ENCODE measurements around the gene SLIT1.
A peak's percentile ranks its signal among the peaks of the same experiment; 100 is the strongest.

The SLIT1 gene

GRCh38 chr10:97138174-97138573, 47.6 kb downstream of the SLIT1 start:
- no peak for DNase-seq

GRCh38 chr10:97136756-97137155, 49.0 kb downstream of the SLIT1 start:
- DNase-seq, result peak; percentile 0

- no peak for DNase-seq
These were observed 50.3 kb downstream of the SLIT1 start for GRCh38 chr10:97135464-97135863.

- DNase-seq, result no peak
These were observed 50.8 kb downstream of the SLIT1 start for GRCh38 chr10:97134983-97135382.

GRCh38 chr10:97134110-97134509, 51.6 kb downstream of the SLIT1 start:
- no peak for DNase-seq

GRCh38 chr10:97132273-97132672, 53.5 kb downstream of the SLIT1 start:
- no peak for DNase-seq

- peak; percentile 74 for DNase-seq
These were observed 54.1 kb downstream of the SLIT1 start for GRCh38 chr10:97131666-97132065.

- DNase-seq, result peak; percentile 74
These were observed 54.6 kb downstream of the SLIT1 start for GRCh38 chr10:97131181-97131628.

GRCh38 chr10:97129666-97130065, 56.1 kb downstream of the SLIT1 start:
- DNase-seq, result peak; percentile 76

GRCh38 chr10:97128516-97129154, 57.1 kb downstream of the SLIT1 start:
- DNase-seq, result peak; percentile 61

- DNase-seq, result peak; percentile 25
These were observed 57.7 kb downstream of the SLIT1 start for GRCh38 chr10:97128039-97128492.

- no peak for DNase-seq
These were observed 58.2 kb downstream of the SLIT1 start for GRCh38 chr10:97127509-97127908.

- DNase-seq, result peak; percentile 20
These were observed 61.5 kb downstream of the SLIT1 start for GRCh38 chr10:97124211-97124610.

GRCh38 chr10:97123765-97124164, 62.0 kb downstream of the SLIT1 start:
- DNase-seq, result peak; percentile 73

GRCh38 chr10:97121041-97121440, 64.7 kb downstream of the SLIT1 start:
- DNase-seq, result no peak

- DNase-seq, result no peak
These were observed 65.4 kb downstream of the SLIT1 start for GRCh38 chr10:97120370-97120769.

GRCh38 chr10:97119058-97119745, 66.6 kb downstream of the SLIT1 start:
- DNase-seq, result no peak

GRCh38 chr10:97117372-97117771, 68.4 kb downstream of the SLIT1 start:
- DNase-seq, result peak; percentile 24

GRCh38 chr10:97116462-97117162, 69.1 kb downstream of the SLIT1 start:
- DNase-seq, result peak; percentile 13

- no peak for DNase-seq
These were observed 69.9 kb downstream of the SLIT1 start for GRCh38 chr10:97115846-97116245.

GRCh38 chr10:97111615-97112014, 74.1 kb downstream of the SLIT1 start:
- DNase-seq, result no peak

GRCh38 chr10:97109547-97109946, 76.2 kb downstream of the SLIT1 start:
- peak; percentile 67 for DNase-seq

- no peak for DNase-seq
These were observed 78.2 kb downstream of the SLIT1 start for GRCh38 chr10:97107551-97107950.

- no peak for DNase-seq
These were observed 79.6 kb downstream of the SLIT1 start for GRCh38 chr10:97106207-97106606.

Data from DMS79 treated with DMSO at 0.1 percent for 48 hours (cell line).